SK-N-SH (cell line): ENCODE data around the gene SULT1E1. TPM values are rescaled to one million over a fixed set of nuclear protein-coding genes. Genes with fewer than 3 reads are reported as not detected.

Source experiments
- CTCF ChIA-PET: fragments of 300-600, 350-600 bp; formaldehyde crosslinking; extraction: SDS; loops from one replicate; lab custom pipeline; 2021; lab: Yijun Ruan, JAX
- POLR2A ChIA-PET: fragments of 350-600 bp; sonication (Branson Sonifier 250); formaldehyde crosslinking; extraction: SDS; loops from one replicate; lab custom pipeline; 2020; ENCODE audit warnings: antibody characterized with exemption, inconsistent platforms; lab: Yijun Ruan, JAX
- DNase-seq: peaks from one replicate; pipeline ENCODE4 v3.0.0; 2012
- H2AFZ ChIP-seq: fragments of 200-600 bp; sonication (generic); 2 replicates; pipeline ENCODE4 v1.8.1; 2016; ENCODE audit warnings: antibody characterized with exemption, mild to moderate bottlenecking, low read depth
- H3F3A ChIP-seq: fragments of 200-600 bp; sonication (generic); replicated peaks from 2 replicates; pipeline ENCODE3; 2016; ENCODE audit warnings: antibody characterized with exemption, mild to moderate bottlenecking; ENCODE audit not compliant: insufficient read depth
- H3K27ac ChIP-seq, 2 experiments: fragments of 200-500 bp in 1 of 2; fragments of 200-600 bp in 1 of 2; sonication (Bioruptor generic) in 1 of 2; sonication (generic), shearing (Covaris generic) in 1 of 2; 2 replicates each; pipeline versions ENCODE4 v1.5.1 to v1.6.1; 2014 to 2016; ENCODE audit warnings: low read depth in 2 of 2, inconsistent platforms in 1 of 2, low read length in 1 of 2, mild to moderate bottlenecking in 1 of 2, mixed read lengths in 1 of 2
- H3K27me3 ChIP-seq: fragments of 200-600 bp; sonication (generic), shearing (Covaris generic); 2 replicates; pipeline ENCODE4 v1.6.1; 2016; ENCODE audit warnings: mixed run types; ENCODE audit not compliant: insufficient read depth
- H3K36me3 ChIP-seq, 2 experiments: fragments of 200-500 bp in 1 of 2; fragments of 200-600 bp in 1 of 2; sonication (Bioruptor generic) in 1 of 2; sonication (generic) in 1 of 2; replicated peaks in 1 of 2; 2 replicates each; pipeline versions ENCODE3 to v1.5.1; 2014 to 2016; ENCODE audit warnings: low read length in 1 of 2, mild to moderate bottlenecking in 1 of 2; ENCODE audit not compliant: insufficient read depth in 2 of 2, control insufficient read depth in 1 of 2
- H3K4me1 ChIP-seq, 2 experiments: fragments of 200-500 bp in 1 of 2; fragments of 200-600 bp in 1 of 2; sonication (Bioruptor generic) in 1 of 2; sonication (generic), shearing (Covaris generic) in 1 of 2; 2 replicates each; pipeline versions ENCODE4 v1.5.1 to v1.6.1; 2014 to 2016; ENCODE audit warnings: low read depth in 1 of 2, low read length in 1 of 2, mixed run types in 1 of 2; ENCODE audit not compliant: insufficient read depth in 2 of 2, control insufficient read depth in 1 of 2
- H3K4me2 ChIP-seq: fragments of 200-600 bp; sonication (generic), shearing (Covaris generic); 2 replicates; pipeline ENCODE4 v1.6.1; 2017; ENCODE audit warnings: mixed run types
- H3K4me3 ChIP-seq, 2 experiments: fragments of 200-500 bp in 1 of 2; fragments of 200-600 bp in 1 of 2; sonication (Bioruptor generic) in 1 of 2; sonication (generic), shearing (Covaris generic) in 1 of 2; 2 replicates each; pipeline versions ENCODE4 v1.5.1 to v1.8.1; 2014 to 2016; ENCODE audit warnings: low read depth in 2 of 2, inconsistent platforms in 1 of 2, low read length in 1 of 2, mild to moderate bottlenecking in 1 of 2, mixed read lengths in 1 of 2, moderate library complexity in 1 of 2
- H3K79me2 ChIP-seq: fragments of 200-600 bp; sonication (generic); 2 replicates; pipeline ENCODE4 v1.8.1; 2017; ENCODE audit warnings: mild to moderate bottlenecking; ENCODE audit not compliant: insufficient read depth
- H3K9ac ChIP-seq: fragments of 200-600 bp; sonication (generic); 2 replicates; pipeline ENCODE4 v1.6.1; 2017; ENCODE audit warnings: mixed run types
- H3K9me2 ChIP-seq: fragments of 200-600 bp; sonication (generic); 2 replicates; pipeline ENCODE4 v1.6.1; 2017; ENCODE audit warnings: mixed run types
- H3K9me3 ChIP-seq: fragments of 200-600 bp; sonication (generic); 2 replicates; pipeline ENCODE4 v1.6.1; 2017; ENCODE audit warnings: mixed run types, mild to moderate bottlenecking, moderate library complexity
- H4K20me1 ChIP-seq: fragments of 200-600 bp; sonication (generic); 2 replicates; pipeline ENCODE4 v1.6.1; 2017; ENCODE audit warnings: mild to moderate bottlenecking, mixed run types; ENCODE audit not compliant: insufficient read depth
- CTCF ChIP-seq: fragments of 200-600 bp; sonication (generic); IDR thresholded peaks from 2 replicates; pipeline ENCODE4 v1.6.1; 2017; ENCODE audit warnings: antibody characterized with exemption, mild to moderate bottlenecking, moderate library complexity
- ELF1 ChIP-seq: IDR thresholded peaks from 2 replicates; pipeline ENCODE4 v1.4.0; 2012
- EP300 ChIP-seq, 2 experiments: IDR thresholded peaks; 2 replicates each; pipeline versions ENCODE4 v1.4.0 to v1.6.1; 2012; ENCODE audit warnings: borderline replicate concordance in 1 of 2, low read depth in 1 of 2, low read length in 1 of 2
- EZH2phosphoT487 ChIP-seq: fragments of 200-600 bp; sonication (generic); IDR thresholded peaks from 2 replicates; pipeline ENCODE4 v1.6.1; 2017; ENCODE audit warnings: low read depth, mixed run types, mild to moderate bottlenecking, antibody characterized with exemption, moderate library complexity, borderline replicate concordance
- FOSL2 ChIP-seq: IDR thresholded peaks from 2 replicates; pipeline ENCODE4 v1.4.0; 2012; ENCODE audit warnings: low read depth, mild to moderate bottlenecking, moderate library complexity, borderline replicate concordance
- FOXM1 ChIP-seq: IDR thresholded peaks from 2 replicates; pipeline ENCODE4 v1.4.0; 2012; ENCODE audit warnings: low read depth, mild to moderate bottlenecking
- GATA2 ChIP-seq: sonication (generic); formaldehyde crosslinking; IDR thresholded peaks from 2 replicates; pipeline ENCODE4 v1.5.0; 2020; ENCODE audit warnings: mild to moderate bottlenecking, missing genetic modification reagents
- NFIC ChIP-seq: IDR thresholded peaks from 2 replicates; pipeline ENCODE4 v1.4.0; 2012; ENCODE audit warnings: borderline replicate concordance
- PBX3 ChIP-seq: IDR thresholded peaks from 2 replicates; pipeline ENCODE4; 2012
- POLR2AphosphoS5 ChIP-seq: IDR thresholded peaks from 2 replicates; pipeline ENCODE4 v1.6.1; 2012; ENCODE audit warnings: low read depth, low read length
- RCOR1 ChIP-seq: fragments of 150-350 bp; IDR thresholded peaks from 2 replicates; pipeline ENCODE4 v1.6.1; 2017; ENCODE audit warnings: antibody characterized with exemption, low read length
- WGBS: methylation state at CpG from one replicate; pipeline ENCODE4 v1.1.6; 2017; ENCODE audit warnings: low lambda C conversion rate; 5-methylcytosine and 5-hydroxymethylcytosine counted together
- polyA plus RNA-seq, 3 experiments: library from polyadenylated mRNA; depleted of rRNA; stranded (reverse); fragments of >200 nt; gene quantifications; 2 replicates each; pipeline ENCODE4 v1.2.3, GENCODE V29; 2012

Gene SULT1E1
- polyA plus RNA-seq (2012; rRNA removed), result 13.7 and 21.5 TPM in 2 replicates
- polyA plus RNA-seq (2012; cell fraction: cytosol; rRNA removed), result 16.3 and 21.8 TPM in 2 replicates
- 16.4 and 44.9 TPM in 2 replicates for polyA plus RNA-seq (2012; cell fraction: nucleus; rRNA removed)

GRCh38 chr4:69860052-69860451 is at the start of gene SULT1E1:
SULT1E1 (minus strand) TSS chr4:69860145; CDS start chr4:69857644, 2,501 bp downstream.
- Histone ChIP-seq H3K9me2 (no peaks in the 10 kb centered on the region), H3K4me2 (no peak within 1 kb of the TSS), H4K20me1 (no peaks in the 10 kb centered on the region), H3K36me3 (no peaks in the 10 kb centered on the region), H3K27me3 (no peaks in the 10 kb centered on the region), H2AFZ (peak within 1 kb of the TSS; percentile 21; the same call in 1 of the 2 replicates), H3K4me1 (no peaks in the 10 kb centered on the region), H3K27ac (no peak within 1 kb of the TSS; a peak in 1 of 4 replicates), H3K9ac (no peak within 1 kb of the TSS), H3F3A (no peaks in the 10 kb centered on the region), H3K9me3 (no peaks in the 10 kb centered on the region), H3K79me2 (no peaks in the 10 kb centered on the region), H3K4me3 (peak within 1 kb of the TSS; percentile 11 to 46; a peak in 2 of 4 replicates)
- CTCF ChIA-PET, result interaction anchor here (1.4 kb wide), 1 partner anchor 21 kb away, joined by 4 read pairs; no protein-coding TSS in a partner anchor
- no peak for TF ChIP-seq PBX3
- peak; percentile 50 for TF ChIP-seq POLR2AphosphoS5
- DNase-seq, result no peak
- POLR2A ChIA-PET, result no interaction called here
- 0% methylated on average over 1 of the region's 1 CpG for WGBS

- no peaks in the 10 kb centered on the region for H3K79me2 ChIP-seq
- H3F3A ChIP-seq, result no peaks in the 10 kb centered on the region
- no peak overlapping the region for H3K9ac ChIP-seq
- H3K27me3 ChIP-seq, result no peaks in the 10 kb centered on the region
- H3K4me1 ChIP-seq, result no peaks in the 10 kb centered on the region
- no peak overlapping the region for H2AFZ ChIP-seq
- POLR2A ChIA-PET, result no interaction called here
- no peak overlapping the region for H3K4me2 ChIP-seq
- H3K9me2 ChIP-seq, result no peaks in the 10 kb centered on the region
- TF ChIP-seq NFIC, result no peak
- no peak for TF ChIP-seq GATA2 (CRISPR knock-in tag)
- TF ChIP-seq FOSL2, result no peak
- no peak for TF ChIP-seq PBX3
- no peak for TF ChIP-seq EP300 (IDR thresholded peaks at IDR 0.05; ENCODE audit: borderline replicate concordance in 1 of 2, low read depth in 1 of 2, low read length in 1 of 2)
- no peak for TF ChIP-seq CTCF
- TF ChIP-seq ELF1, result no peak
- TF ChIP-seq EZH2phosphoT487, result no peak
- no peak for TF ChIP-seq RCOR1
- no peak for TF ChIP-seq FOXM1
- no peak for TF ChIP-seq POLR2AphosphoS5
- H3K4me3 ChIP-seq, result no peak overlapping the region
- DNase-seq, result no peak
- CTCF ChIA-PET, result no interaction called here
- 21% methylated on average over 4 of the region's 4 CpGs for WGBS
- no peak overlapping the region for H3K27ac ChIP-seq
- H3K36me3 ChIP-seq, result no peaks in the 10 kb centered on the region
- H4K20me1 ChIP-seq, result no peaks in the 10 kb centered on the region
- no peaks in the 10 kb centered on the region for H3K9me3 ChIP-seq
These were observed 49.2 kb upstream of the SULT1E1 start for GRCh38 chr4:69909195-69909594.
